Omental fat pad (tissue), 4 donors: ENCODE measurements around the gene PGAP6. TPM values are rescaled to one million over a fixed set of nuclear protein-coding genes. Genes with fewer than 3 reads are reported as not detected.
"Not testable (repeated sequence)": the region's sequence is repeated elsewhere in the genome, so short reads cannot be mapped to it uniquely, and the experiment has no call there.

Experiments
- ATAC-seq: fragments of 150-250 bp; one replicate; pipeline ENCODE4 v1.9.1; 2016; ENCODE audit warnings: mild to moderate bottlenecking, moderate library complexity; ENCODE audit not compliant: low FRiP score
- DNase-seq: peaks from one replicate; pipeline ENCODE4 v3.0.0-alpha.2; 2019; ENCODE audit warnings: low spot score
- CTCF ChIP-seq, 3 donors: fragments of 450-650 bp; IDR thresholded peaks; one replicate each; pipeline ENCODE4 v1.5.1; 2016 to 2017; ENCODE audit warnings: antibody characterized with exemption in 3 of 3, mild to moderate bottlenecking in 3 of 3, moderate library complexity in 2 of 3
- total RNA-seq, 4 donors: library from RNA; depleted of rRNA; stranded (reverse); fragments of >200 nt; gene quantifications; one replicate each; pipeline ENCODE4 v1.1.0, GENCODE V29; 2016

PGAP6 gene
- total RNA-seq, 4 donors from 2014 or later: 27.3 to 41.1 (median 39.0) TPM

- ATAC-seq (no peak), DNase-seq (no peak)
- no peak for TF ChIP-seq CTCF (IDR thresholded peaks at IDR 0.05)
Observed at GRCh38 chr16:349211-349610, 32.6 kb downstream of the PGAP6 start.

GRCh38 chr16:348495-348894 lies 33.3 kb downstream of the PGAP6 start:
- not testable (repeated sequence) for DNase-seq, ATAC-seq

GRCh38 chr16:347203-347602 lies 34.6 kb downstream of the PGAP6 start:
- no peak for TF ChIP-seq CTCF (IDR thresholded peaks at IDR 0.05)
- DNase-seq: no peak

GRCh38 chr16:346587-346986 lies 35.2 kb downstream of the PGAP6 start:
- no peak for TF ChIP-seq CTCF (IDR thresholded peaks at IDR 0.05)
- ATAC-seq (no peak), DNase-seq (no peak)

More at GRCh38 chr16:347203-347602, 34.6 kb downstream of the PGAP6 start:
- ATAC-seq: no peak

GRCh38 chr16:345772-346171 lies 36.0 kb downstream of the PGAP6 start:
- DNase-seq (no peak), ATAC-seq (no peak)
- no peak for TF ChIP-seq CTCF (IDR thresholded peaks at IDR 0.05)

GRCh38 chr16:342455-343213 lies 39.1 kb downstream of the PGAP6 start:
- DNase-seq: no peak
- no peak for ATAC-seq
- TF ChIP-seq CTCF (IDR thresholded peaks at IDR 0.05): no peak

- DNase-seq, ATAC-seq: not testable (repeated sequence)
Observed at GRCh38 chr16:341974-342336, 39.8 kb downstream of the PGAP6 start.

GRCh38 chr16:341095-341973 lies 40.4 kb downstream of the PGAP6 start:
- DNase-seq, ATAC-seq: not testable (repeated sequence)
